ENCODE results near the gene WSB2. TPM values are rescaled to one million over a fixed set of nuclear protein-coding genes. Genes with fewer than 3 reads are reported as not detected.

WSB2 gene
- total RNA-seq, 1 donor from 2014 or later = 84.2 TPM

DNA sequence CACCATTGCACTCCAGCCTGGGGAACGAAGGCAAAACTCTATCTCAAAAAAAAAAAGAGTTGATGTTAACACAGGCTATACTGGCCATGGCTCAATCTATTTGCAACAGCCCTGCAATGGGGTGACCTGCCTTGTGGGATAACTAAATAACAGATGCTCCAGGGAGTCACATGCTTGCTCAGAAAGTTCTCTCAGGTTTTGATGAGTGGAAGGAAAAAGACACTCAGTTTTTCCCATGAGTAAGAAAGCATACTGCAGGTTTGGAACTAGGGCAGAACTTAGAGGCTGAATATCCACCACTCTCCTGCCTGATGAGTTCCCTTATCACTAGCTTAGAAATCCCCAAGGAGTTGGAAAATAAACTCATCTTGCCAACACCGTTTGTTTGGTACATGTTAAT is 16.9 kb downstream of the WSB2 start:
- intact Hi-C loops (cut with micrococcal nuclease) = loop anchor here (1.0 to 2.0 kb wide), 2 partner anchors 8 to 17 kb away; partner anchors contain the start of gene WSB2
- Mint-ChIP-seq H3K36me3 (ENCODE audit: low read depth) (peaks cover 75% of the 10 kb centered on the region), H3K9me3 (peaks cover 4% of the 10 kb centered on the region), H3K27ac (peak overlapping the region; percentile 92), H3K4me3 (ENCODE audit: low read depth) (peak overlapping the region; percentile 35), H3K4me1 (ENCODE audit: low read depth) (peaks cover 38% of the 10 kb centered on the region), H3K27me3 (ENCODE audit: low read depth) (no peaks in the 10 kb centered on the region)
- no peak for DNase-seq (ENCODE audit: low spot score)

DNA sequence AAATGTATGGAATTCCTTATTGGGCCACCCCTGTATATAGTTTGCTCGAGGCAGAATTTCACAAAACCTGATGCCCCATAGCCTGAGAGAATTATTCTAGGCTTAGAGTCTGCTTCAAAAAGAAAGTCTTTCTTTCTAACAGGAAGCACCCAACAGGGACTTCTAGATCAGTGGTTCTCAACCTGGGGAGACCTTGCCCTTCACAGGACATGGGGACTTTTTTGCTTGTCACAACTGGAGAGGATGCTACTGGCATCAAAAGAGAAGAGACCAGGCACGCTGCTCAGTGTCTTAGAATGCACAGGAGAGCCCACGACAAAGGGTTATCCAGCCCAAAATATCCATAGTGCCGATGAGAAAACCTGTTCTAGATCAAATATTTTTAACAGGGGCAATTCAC is 18.9 kb downstream of the WSB2 start:
- peaks cover 81% of the 10 kb centered on the region for H3K36me3 Mint-ChIP-seq (ENCODE audit: low read depth)
- H3K4me1 Mint-ChIP-seq (ENCODE audit: low read depth) = peaks cover 37% of the 10 kb centered on the region
- no peaks in the 10 kb centered on the region for H3K27me3 Mint-ChIP-seq (ENCODE audit: low read depth)
- no peak overlapping the region for H3K4me3 Mint-ChIP-seq (ENCODE audit: low read depth)
- peak overlapping the region; percentile 92 for H3K27ac Mint-ChIP-seq
- peaks cover 4% of the 10 kb centered on the region for H3K9me3 Mint-ChIP-seq
- DNase-seq (ENCODE audit: low spot score) = no peak
- intact Hi-C loops (cut with micrococcal nuclease) = no loop called here

DNA sequence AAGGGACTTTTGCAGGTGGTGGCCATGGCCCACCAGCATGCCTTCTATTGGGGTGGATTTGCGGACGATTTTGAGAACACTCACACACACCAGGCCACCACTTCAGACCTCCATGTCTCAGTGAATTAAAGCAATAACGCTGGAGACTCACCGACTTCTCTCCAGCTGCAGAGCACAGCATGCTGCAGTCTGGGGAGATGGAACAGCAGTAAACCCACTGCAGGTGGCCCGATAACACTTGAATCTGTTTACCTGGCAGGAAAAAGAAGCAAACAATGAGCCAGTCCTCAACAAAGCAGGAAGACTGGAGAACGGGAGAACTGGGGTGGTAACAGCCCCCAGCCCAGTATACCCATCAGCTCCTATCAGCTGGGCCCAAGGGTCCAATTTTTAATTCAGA is 22.8 kb downstream of the WSB2 start:
- H3K27ac Mint-ChIP-seq = peak overlapping the region; percentile 56
- H3K9me3 Mint-ChIP-seq = peaks cover 4% of the 10 kb centered on the region
- H3K36me3 Mint-ChIP-seq (ENCODE audit: low read depth) = peaks cover 88% of the 10 kb centered on the region
- DNase-seq (ENCODE audit: low spot score) = no peak
- H3K4me1 Mint-ChIP-seq (ENCODE audit: low read depth) = peaks cover 45% of the 10 kb centered on the region
- intact Hi-C loops (cut with micrococcal nuclease) = loop anchor here (5.0 kb wide), 1 partner anchor 269 kb away; no protein-coding TSS in a partner anchor
- H3K4me3 Mint-ChIP-seq (ENCODE audit: low read depth) = no peak overlapping the region
- H3K27me3 Mint-ChIP-seq (ENCODE audit: low read depth) = no peaks in the 10 kb centered on the region

DNA sequence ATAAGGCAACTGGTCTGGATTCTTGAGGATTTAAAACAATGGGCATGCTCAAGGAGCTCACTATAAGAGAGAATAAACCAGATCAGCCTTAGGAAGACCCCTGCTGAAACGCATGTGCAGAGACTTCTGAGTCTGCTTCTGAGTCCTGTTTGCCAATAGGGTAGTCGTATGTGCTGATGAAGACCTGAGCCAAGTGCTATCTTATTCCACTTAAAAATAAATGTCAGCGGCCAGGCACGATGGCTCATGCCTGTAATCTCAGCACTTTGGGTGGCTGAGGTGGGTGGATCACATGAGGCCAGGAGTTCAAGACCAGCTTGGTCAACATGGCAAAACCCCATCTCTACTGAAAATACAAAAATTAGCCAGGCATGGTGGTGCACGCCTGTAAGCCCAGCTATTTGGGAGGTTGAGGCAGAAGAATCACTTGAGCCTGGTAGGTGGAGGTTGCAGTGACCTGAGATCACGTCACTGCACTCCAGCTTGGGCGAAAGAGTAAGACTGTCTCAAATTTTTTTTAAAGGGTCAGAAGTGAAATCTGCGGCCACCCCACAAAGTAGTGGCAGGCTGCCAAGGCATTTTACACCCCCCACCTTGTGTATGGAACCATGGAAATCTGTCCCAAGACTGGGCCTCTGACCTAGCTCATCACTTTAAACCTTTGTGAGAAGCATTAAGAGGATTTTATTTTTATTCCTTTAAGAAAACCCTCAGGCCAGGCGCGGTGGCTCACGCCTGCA is 24.1 kb downstream of the WSB2 start:
- Mint-ChIP-seq H3K27ac (peak overlapping the region; percentile 97), H3K4me3 (ENCODE audit: low read depth) (no peak overlapping the region), H3K9me3 (peaks cover 4% of the 10 kb centered on the region), H3K36me3 (ENCODE audit: low read depth) (peaks cover 88% of the 10 kb centered on the region), H3K27me3 (ENCODE audit: low read depth) (no peaks in the 10 kb centered on the region), H3K4me1 (ENCODE audit: low read depth) (peaks cover 44% of the 10 kb centered on the region)
- DNase-seq (ENCODE audit: low spot score) = no peak
- intact Hi-C loops (cut with micrococcal nuclease) = loop anchor here (5.0 kb wide), 1 partner anchor 270 kb away; no protein-coding TSS in a partner anchor

DNA sequence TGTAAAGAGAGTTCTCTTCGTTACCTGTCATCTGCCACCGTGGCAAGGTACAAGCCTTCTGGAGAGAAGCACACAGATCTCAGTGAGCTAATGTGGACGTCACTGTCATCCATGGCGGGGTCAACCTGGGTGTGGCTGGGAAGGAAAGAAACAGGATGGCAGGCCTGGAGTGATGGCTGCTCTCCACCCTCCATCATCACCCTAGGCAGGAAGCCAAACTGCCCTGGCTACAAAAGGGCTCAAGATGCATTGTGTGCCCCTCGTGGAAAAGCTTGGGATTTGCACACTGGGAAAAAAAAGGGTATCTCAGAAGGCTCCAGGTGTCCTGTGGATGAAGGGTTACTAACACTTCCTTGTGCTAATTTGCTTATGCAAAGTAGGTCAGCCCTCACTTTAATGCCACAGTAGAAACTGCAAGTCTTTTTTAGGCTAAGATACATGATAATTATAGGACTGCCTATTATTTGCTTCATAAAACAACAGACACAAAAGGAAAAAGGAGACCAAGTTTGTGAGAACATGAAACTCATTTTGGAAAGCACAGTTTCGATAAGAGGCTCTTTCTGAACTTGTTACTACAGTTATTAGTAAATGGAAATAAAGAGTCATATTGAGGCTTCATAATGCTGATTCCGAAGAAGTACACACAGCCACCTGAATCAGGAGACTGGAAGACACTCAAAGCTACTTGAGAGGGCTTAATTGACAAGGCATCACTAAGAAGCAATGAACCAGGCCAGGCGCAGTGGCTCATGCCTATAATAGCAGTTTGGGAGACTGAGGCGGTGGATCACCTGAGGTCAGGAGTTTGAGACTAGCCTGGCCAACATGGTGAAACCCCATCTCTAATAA is 25.6 kb downstream of the WSB2 start:
- Mint-ChIP-seq H3K4me1 (ENCODE audit: low read depth) (peaks cover 36% of the 10 kb centered on the region), H3K27ac (peak overlapping the region; percentile 97), H3K27me3 (ENCODE audit: low read depth) (no peaks in the 10 kb centered on the region), H3K36me3 (ENCODE audit: low read depth) (peaks cover 89% of the 10 kb centered on the region), H3K9me3 (no peaks in the 10 kb centered on the region), H3K4me3 (ENCODE audit: low read depth) (peak overlapping the region; percentile 28)
- DNase-seq (ENCODE audit: low spot score) = no peak
- intact Hi-C loops (cut with micrococcal nuclease) = loop anchor here (1.0 to 5.0 kb wide), 5 partner anchors 10 to 272 kb away; partner anchors contain the start of gene RFC5

DNA sequence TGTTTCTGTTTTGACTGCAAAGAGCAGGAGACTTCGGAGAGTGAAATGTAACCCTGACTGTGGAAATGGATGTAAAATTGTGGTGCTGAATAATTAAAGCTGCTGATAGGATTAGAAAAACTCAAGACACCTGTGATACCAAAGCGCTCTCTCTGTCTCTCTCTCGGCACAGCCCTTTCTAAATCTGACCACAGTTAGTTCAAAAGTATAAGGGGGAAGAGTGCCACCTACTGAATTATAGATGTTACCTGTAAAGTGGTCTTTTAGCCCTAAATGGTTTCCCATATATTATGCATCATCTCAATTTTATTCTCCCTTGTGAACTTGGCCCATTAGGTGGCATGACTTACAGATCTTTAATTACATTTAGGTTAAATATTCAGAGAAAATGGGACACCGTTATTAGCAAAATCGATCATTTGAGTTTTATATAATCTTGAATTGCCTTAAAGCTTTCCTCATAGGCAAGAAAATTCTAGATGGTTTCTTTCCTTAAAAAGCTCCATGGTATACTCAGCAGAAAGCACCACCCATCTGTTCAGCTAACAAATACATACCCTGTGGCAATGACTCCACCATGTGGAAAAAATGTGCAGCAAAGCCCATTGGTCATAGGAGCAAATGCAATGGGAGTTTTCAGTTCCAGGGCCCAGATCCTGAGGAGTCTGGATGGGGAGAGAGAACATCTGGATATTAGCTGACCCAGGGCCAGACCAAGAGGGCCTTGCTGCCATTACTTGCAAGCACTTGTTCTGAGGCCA is 26.4 kb downstream of the WSB2 start:
- Mint-ChIP-seq H3K36me3 (ENCODE audit: low read depth) (peaks cover 92% of the 10 kb centered on the region), H3K9me3 (no peaks in the 10 kb centered on the region), H3K27me3 (ENCODE audit: low read depth) (no peaks in the 10 kb centered on the region), H3K4me1 (ENCODE audit: low read depth) (peaks cover 36% of the 10 kb centered on the region), H3K27ac (peak overlapping the region; percentile 97), H3K4me3 (ENCODE audit: low read depth) (peak overlapping the region; percentile 28)
- no peak for DNase-seq (ENCODE audit: low spot score)
- intact Hi-C loops (cut with micrococcal nuclease) = loop anchor here (1.0 to 5.0 kb wide), 5 partner anchors 11 to 273 kb away; partner anchors contain the start of gene RFC5

DNA sequence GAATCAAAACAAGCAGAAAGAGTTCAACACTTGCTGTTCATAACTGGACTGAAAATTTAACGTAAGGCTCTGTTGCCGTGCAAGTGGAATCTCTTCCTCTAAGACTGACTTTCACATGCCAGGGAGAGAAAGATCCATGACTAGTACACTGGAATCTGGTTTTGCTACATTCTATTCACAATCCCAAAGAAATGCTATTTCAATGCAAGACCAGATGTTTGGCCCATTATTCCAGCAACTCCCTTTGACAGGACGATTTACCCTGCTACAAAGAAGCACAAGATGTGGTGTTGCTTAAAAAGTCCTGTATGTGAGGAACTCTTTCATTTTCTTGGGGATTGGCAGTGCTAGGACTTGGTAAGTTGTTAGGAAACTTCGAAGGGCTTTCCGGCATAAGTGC is 27.1 kb downstream of the WSB2 start:
- H3K9me3 Mint-ChIP-seq = no peaks in the 10 kb centered on the region
- peak overlapping the region; percentile 97 for H3K27ac Mint-ChIP-seq
- no peak for DNase-seq (ENCODE audit: low spot score)
- H3K27me3 Mint-ChIP-seq (ENCODE audit: low read depth) = no peaks in the 10 kb centered on the region
- no peak overlapping the region for H3K4me3 Mint-ChIP-seq (ENCODE audit: low read depth)
- intact Hi-C loops (cut with micrococcal nuclease) = no loop called here
- H3K4me1 Mint-ChIP-seq (ENCODE audit: low read depth) = peaks cover 36% of the 10 kb centered on the region
- H3K36me3 Mint-ChIP-seq (ENCODE audit: low read depth) = peaks cover 91% of the 10 kb centered on the region

DNA sequence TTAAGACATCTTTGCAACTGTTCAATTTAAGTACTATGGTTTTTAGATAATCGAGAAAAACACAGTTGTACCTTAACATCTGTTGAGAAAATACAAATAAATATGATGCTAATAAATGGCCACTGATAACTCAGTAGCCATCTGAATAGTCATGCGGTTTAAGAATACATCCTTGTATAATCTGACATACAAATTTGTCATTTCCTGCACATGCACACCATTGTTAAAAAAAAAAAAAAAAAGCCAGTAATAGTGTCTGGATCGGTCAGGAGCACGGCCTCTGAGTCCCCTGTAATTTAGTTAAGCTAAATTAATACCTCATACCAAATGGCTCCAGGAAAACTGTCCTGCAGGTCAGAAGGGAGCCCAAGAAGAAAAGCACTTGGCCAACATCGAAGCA is 27.7 kb downstream of the WSB2 start:
- peak overlapping the region; percentile 55 for H3K27ac Mint-ChIP-seq
- no peak overlapping the region for H3K4me3 Mint-ChIP-seq (ENCODE audit: low read depth)
- H3K9me3 Mint-ChIP-seq = no peaks in the 10 kb centered on the region
- H3K27me3 Mint-ChIP-seq (ENCODE audit: low read depth) = no peaks in the 10 kb centered on the region
- DNase-seq (ENCODE audit: low spot score) = no peak
- intact Hi-C loops (cut with micrococcal nuclease) = no loop called here
- H3K4me1 Mint-ChIP-seq (ENCODE audit: low read depth) = peaks cover 36% of the 10 kb centered on the region
- H3K36me3 Mint-ChIP-seq (ENCODE audit: low read depth) = peaks cover 90% of the 10 kb centered on the region

DNA sequence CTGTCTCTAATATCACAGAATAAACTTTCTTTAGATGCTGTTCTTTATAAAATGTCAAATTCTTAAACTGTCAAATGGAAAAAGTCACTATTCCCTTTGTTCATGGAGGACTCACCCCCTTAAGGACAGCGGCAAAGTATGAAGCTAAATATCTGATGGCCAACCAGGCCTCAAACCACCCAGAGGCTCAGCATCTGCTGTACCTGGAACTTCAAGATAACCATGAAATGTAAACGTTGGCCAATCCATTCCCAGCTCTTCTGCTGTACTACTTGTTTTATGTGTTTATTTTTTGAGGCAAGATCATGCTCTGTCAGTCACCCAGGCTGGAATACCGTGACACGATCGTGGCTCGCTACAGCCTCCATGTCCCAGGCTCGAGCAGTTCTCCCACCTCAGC is 28.8 kb downstream of the WSB2 start:
- H3K27me3 Mint-ChIP-seq (ENCODE audit: low read depth) = no peaks in the 10 kb centered on the region
- DNase-seq (ENCODE audit: low spot score) = no peak
- H3K9me3 Mint-ChIP-seq = no peaks in the 10 kb centered on the region
- H3K4me3 Mint-ChIP-seq (ENCODE audit: low read depth) = no peak overlapping the region
- intact Hi-C loops (cut with micrococcal nuclease) = no loop called here
- peak overlapping the region; percentile 57 for H3K27ac Mint-ChIP-seq
- H3K4me1 Mint-ChIP-seq (ENCODE audit: low read depth) = peaks cover 35% of the 10 kb centered on the region
- H3K36me3 Mint-ChIP-seq (ENCODE audit: low read depth) = peaks cover 90% of the 10 kb centered on the region

DNA sequence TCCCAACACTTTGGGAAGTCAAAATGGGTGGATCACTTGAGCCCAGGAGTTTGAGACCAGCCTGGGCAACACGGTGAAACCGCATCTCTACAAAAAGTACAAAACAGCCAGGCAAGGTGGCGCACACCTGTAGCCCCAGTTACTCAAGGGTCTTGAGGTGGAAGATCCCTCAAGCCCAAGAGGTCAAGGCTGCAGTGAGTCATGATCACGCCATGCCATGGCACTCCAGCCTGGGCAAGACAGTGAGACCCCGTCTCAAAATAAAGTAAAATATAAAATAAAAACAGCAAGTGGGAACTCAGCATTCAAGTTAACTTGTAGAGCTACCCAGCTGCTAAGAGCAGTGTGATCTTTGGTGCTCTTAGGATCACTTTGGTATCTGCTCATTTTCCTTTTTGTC is 31.8 kb downstream of the WSB2 start:
- Mint-ChIP-seq H3K27me3 (ENCODE audit: low read depth) (no peaks in the 10 kb centered on the region), H3K9me3 (no peaks in the 10 kb centered on the region), H3K27ac (no peak overlapping the region), H3K4me1 (ENCODE audit: low read depth) (peaks cover 10% of the 10 kb centered on the region), H3K4me3 (ENCODE audit: low read depth) (no peak overlapping the region), H3K36me3 (ENCODE audit: low read depth) (peaks cover 87% of the 10 kb centered on the region)
- intact Hi-C loops (cut with micrococcal nuclease) = no loop called here
- DNase-seq (ENCODE audit: low spot score) = no peak

DNA sequence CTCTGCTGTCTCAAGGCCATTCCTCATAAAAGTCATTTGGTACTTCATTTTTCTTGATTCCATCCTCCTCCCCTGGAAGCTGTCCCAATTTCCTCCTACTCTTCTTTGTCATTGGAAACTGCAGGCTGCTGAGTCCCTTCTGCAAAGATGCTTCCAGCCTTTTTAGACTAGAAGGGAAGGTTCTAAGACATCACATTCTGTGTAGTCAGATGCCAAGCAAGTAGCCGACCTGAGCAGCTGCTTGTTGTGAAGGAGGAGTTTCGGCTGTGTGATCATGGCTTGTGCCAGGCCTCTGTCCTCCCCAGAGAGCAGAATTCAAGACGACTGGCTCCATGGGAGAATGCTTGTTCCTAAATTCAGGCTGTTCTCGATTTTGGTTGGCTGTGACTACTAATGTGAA is 35.8 kb downstream of the WSB2 start:
- no peak overlapping the region for H3K27ac Mint-ChIP-seq
- H3K27me3 Mint-ChIP-seq (ENCODE audit: low read depth) = no peaks in the 10 kb centered on the region
- no peaks in the 10 kb centered on the region for H3K9me3 Mint-ChIP-seq
- peaks cover 85% of the 10 kb centered on the region for H3K36me3 Mint-ChIP-seq (ENCODE audit: low read depth)
- intact Hi-C loops (cut with micrococcal nuclease) = no loop called here
- no peak for DNase-seq (ENCODE audit: low spot score)
- no peaks in the 10 kb centered on the region for H3K4me1 Mint-ChIP-seq (ENCODE audit: low read depth)
- H3K4me3 Mint-ChIP-seq (ENCODE audit: low read depth) = no peak overlapping the region

DNA sequence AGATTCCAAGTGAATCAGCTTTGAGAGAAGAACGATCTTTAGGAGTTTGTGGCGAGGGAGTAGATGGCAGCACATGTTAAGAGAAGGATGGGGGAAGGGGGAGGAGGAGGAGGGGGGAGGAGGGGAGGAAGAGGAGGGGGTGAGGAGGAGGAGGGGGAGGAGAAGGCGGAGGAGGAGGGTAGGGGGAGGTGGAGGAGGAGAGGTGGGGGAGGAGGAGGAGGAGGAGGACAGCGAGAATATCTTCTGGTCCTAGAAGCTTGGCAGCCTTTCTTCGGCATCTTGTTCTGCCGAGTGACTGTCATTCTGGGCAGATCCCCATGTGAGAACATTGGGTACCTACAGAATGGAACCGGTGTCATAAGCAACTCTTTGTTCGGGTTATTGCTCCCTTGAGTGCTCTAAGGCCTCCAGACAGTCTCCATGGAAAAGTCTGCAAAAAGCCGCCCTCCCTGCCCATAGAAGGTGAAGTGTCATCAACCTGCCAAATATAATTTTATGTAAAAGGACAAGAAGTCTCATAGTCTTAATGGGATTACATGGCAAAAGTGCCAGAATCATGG is 37.6 kb downstream of the WSB2 start:
- Mint-ChIP-seq H3K4me3 (ENCODE audit: low read depth) (no peak overlapping the region), H3K4me1 (ENCODE audit: low read depth) (peaks cover 4% of the 10 kb centered on the region), H3K27me3 (ENCODE audit: low read depth) (no peaks in the 10 kb centered on the region), H3K9me3 (no peaks in the 10 kb centered on the region), H3K27ac (no peak overlapping the region), H3K36me3 (ENCODE audit: low read depth) (peaks cover 82% of the 10 kb centered on the region)
- intact Hi-C loops (cut with micrococcal nuclease) = no loop called here
- DNase-seq (ENCODE audit: low spot score) = no peak

Measured in activated T-helper 2 cell treated with anti-CD3 and anti-CD28 coated beads, Interferon-gamma antibody, Interleukin-2, Interleukin-4, amounts not matched to agents 10 μg/mL and 5 μg/mL and 100 μg/mL, durations not matched to agents 14 hours and 24 hours and 36 hours (primary cell).